MM.1S (cell line): ENCODE measurements around the gene CLCA1.

Source experiments
- DNase-seq: peaks from one replicate; pipeline ENCODE4 v3.0.0-alpha.2; 2015
- H2AFZ ChIP-seq: fragments of 300-600 bp; sonication (generic); 2 replicates; pipeline ENCODE4 v1.6.0; 2016; ENCODE audit warnings: antibody characterized with exemption, low read length
- H3F3A ChIP-seq: fragments of 300-600 bp; sonication (generic); 2 replicates; pipeline ENCODE4 v1.6.1; 2016; ENCODE audit warnings: mild to moderate bottlenecking, antibody characterized with exemption, low read length, moderate library complexity, mixed read lengths; ENCODE audit not compliant: insufficient read depth
- H3K27ac ChIP-seq: fragments of 300-600 bp; sonication (generic); 2 replicates; pipeline ENCODE4 v1.5.1; 2016; ENCODE audit warnings: mild to moderate bottlenecking, low read length
- H3K27me3 ChIP-seq: fragments of 300-600 bp; sonication (generic); replicated peaks from 2 replicates; pipeline ENCODE4 v1.6.0; 2016; ENCODE audit warnings: low read length; ENCODE audit not compliant: insufficient read depth
- H3K36me3 ChIP-seq: fragments of 300-600 bp; sonication (generic); replicated peaks from 2 replicates; pipeline ENCODE4 v1.6.1; 2016; ENCODE audit warnings: mild to moderate bottlenecking, low read length, mixed read lengths; ENCODE audit not compliant: insufficient read depth
- H3K4me1 ChIP-seq: fragments of 300-600 bp; sonication (generic); 2 replicates; pipeline ENCODE4 v1.6.1; 2016; ENCODE audit warnings: low read length, mixed read lengths
- H3K4me2 ChIP-seq: fragments of 300-600 bp; sonication (generic); 2 replicates; pipeline ENCODE4 v1.6.0; 2016; ENCODE audit warnings: low read depth, low read length
- H3K4me3 ChIP-seq: fragments of 300-600 bp; sonication (generic); 2 replicates; pipeline ENCODE4 v1.5.1; 2016; ENCODE audit warnings: low read length, mixed read lengths
- H3K79me2 ChIP-seq: fragments of 300-600 bp; sonication (generic); 2 replicates; pipeline ENCODE4 v1.6.1; 2016; ENCODE audit warnings: mixed run types, low read length, mixed read lengths
- H3K9ac ChIP-seq: fragments of 300-600 bp; sonication (generic); 2 replicates; pipeline ENCODE4 v1.6.1; 2016; ENCODE audit warnings: low read length, mixed read lengths
- H3K9me2 ChIP-seq: fragments of 300-600 bp; sonication (generic); replicated peaks from 2 replicates; pipeline ENCODE4 v1.6.1; 2016; ENCODE audit warnings: mild to moderate bottlenecking, low read length, mixed read lengths; ENCODE audit not compliant: insufficient read depth
- H3K9me3 ChIP-seq: fragments of 300-600 bp; sonication (generic); replicated peaks from 2 replicates; pipeline ENCODE4 v1.6.1; 2016; ENCODE audit warnings: mild to moderate bottlenecking, low read length, mixed read lengths; ENCODE audit not compliant: insufficient read depth
- H4K20me1 ChIP-seq: fragments of 300-600 bp; sonication (generic); 2 replicates; pipeline ENCODE4 v1.6.1; 2016; ENCODE audit warnings: mild to moderate bottlenecking, low read length, moderate library complexity, mixed read lengths; ENCODE audit not compliant: insufficient read depth
- EZH2 ChIP-seq: fragments of 300-600 bp; sonication (generic); optimal IDR thresholded peaks from 2 replicates; pipeline ENCODE3; 2017; ENCODE audit warnings: low read depth, mild to moderate bottlenecking, antibody characterized with exemption, low read length, mixed read lengths
- EZH2phosphoT487 ChIP-seq: fragments of 300-600 bp; sonication (generic); IDR thresholded peaks from 2 replicates; pipeline ENCODE4 v1.6.1; 2018; ENCODE audit warnings: antibody characterized with exemption, low read length
- TF ChIP-seq, protein P1 (sequence below): fragments of 300-600 bp; sonication (generic); IDR thresholded peaks from 2 replicates; pipeline ENCODE4 v1.5.1; 2016; ENCODE audit warnings: antibody characterized with exemption, low read length, mixed read lengths

CLCA1 gene

DNA sequence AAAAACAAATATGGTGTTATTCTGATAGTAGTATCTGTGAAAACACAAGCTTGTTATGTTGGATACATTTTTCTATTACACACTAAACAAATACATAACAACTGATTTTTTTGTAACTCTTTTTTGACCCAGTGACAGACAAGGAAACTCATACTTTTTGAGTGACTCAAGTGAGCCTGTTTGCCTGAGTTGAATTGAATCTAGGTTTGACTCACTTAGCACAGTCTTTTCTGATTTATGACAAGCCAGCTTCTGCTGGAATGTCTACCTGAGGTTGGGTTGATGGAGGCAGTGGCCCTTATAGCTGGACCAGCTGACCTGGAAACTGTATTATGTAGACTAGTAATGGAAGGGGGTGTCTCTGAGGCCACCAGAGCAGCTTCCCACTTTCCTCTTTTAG is 73.9 kb downstream of the CLCA1 start:
- H3K9me2 ChIP-seq = no peaks in the 10 kb centered on the region
- no peak for TF ChIP-seq EZH2phosphoT487
- TF ChIP-seq, protein P1, sequence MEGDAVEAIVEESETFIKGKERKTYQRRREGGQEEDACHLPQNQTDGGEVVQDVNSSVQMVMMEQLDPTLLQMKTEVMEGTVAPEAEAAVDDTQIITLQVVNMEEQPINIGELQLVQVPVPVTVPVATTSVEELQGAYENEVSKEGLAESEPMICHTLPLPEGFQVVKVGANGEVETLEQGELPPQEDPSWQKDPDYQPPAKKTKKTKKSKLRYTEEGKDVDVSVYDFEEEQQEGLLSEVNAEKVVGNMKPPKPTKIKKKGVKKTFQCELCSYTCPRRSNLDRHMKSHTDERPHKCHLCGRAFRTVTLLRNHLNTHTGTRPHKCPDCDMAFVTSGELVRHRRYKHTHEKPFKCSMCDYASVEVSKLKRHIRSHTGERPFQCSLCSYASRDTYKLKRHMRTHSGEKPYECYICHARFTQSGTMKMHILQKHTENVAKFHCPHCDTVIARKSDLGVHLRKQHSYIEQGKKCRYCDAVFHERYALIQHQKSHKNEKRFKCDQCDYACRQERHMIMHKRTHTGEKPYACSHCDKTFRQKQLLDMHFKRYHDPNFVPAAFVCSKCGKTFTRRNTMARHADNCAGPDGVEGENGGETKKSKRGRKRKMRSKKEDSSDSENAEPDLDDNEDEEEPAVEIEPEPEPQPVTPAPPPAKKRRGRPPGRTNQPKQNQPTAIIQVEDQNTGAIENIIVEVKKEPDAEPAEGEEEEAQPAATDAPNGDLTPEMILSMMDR = no peak
- TF ChIP-seq EZH2 = no peak
- no peak overlapping the region for H3K4me3 ChIP-seq

DNA sequence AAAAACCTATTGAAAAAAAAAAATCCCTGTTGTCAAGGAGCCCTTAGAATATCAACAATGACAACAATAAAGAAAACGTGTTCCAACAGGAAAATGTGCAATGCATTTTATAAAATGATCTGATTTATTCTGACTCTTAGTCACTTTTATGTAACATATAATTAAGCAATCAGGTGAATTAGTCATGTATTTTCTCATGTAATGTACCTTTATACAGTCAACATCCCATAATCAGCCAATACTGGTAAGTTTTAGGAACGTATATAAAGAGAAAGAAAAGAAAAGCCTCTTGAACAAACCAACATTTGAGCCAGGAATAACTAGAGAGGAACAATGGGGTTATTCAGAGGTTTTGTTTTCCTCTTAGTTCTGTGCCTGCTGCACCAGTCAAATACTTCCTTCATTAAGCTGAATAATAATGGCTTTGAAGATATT is 78.1 kb downstream of the CLCA1 start, which contains the start of gene CLCA4:
Gene CLCA4 (plus strand): TSS at position 292 of the 435 bp plus-strand sequence. CDS start 42 bp downstream, at position 334.
- H3K9me2 ChIP-seq = no peaks in the 10 kb centered on the region
- no peak within 1 kb of the TSS for H3K4me3 ChIP-seq
- no peaks in the 10 kb centered on the region for H3K4me1 ChIP-seq
- no peaks in the 10 kb centered on the region for H3F3A ChIP-seq
- H3K4me2 ChIP-seq = no peak within 1 kb of the TSS
- DNase-seq = no peak
- no peaks in the 10 kb centered on the region for H4K20me1 ChIP-seq
- H3K36me3 ChIP-seq = no peaks in the 10 kb centered on the region
- no peaks in the 10 kb centered on the region for H3K9me3 ChIP-seq
- H3K27ac ChIP-seq = no peak within 1 kb of the TSS
- no peaks in the 10 kb centered on the region for H3K27me3 ChIP-seq
- no peak within 1 kb of the TSS for H2AFZ ChIP-seq
- no peaks in the 10 kb centered on the region for H3K79me2 ChIP-seq
- TF ChIP-seq EZH2 (no peak), EZH2phosphoT487 (no peak)
- TF ChIP-seq, protein P1 = no peak
- H3K9ac ChIP-seq = no peak within 1 kb of the TSS

More for the DNA sequence above, 73.9 kb downstream of the CLCA1 start:
- Histone ChIP-seq H3K4me2 (no peak overlapping the region), H3K4me1 (no peaks in the 10 kb centered on the region), H3K79me2 (no peaks in the 10 kb centered on the region), H3K27me3 (no peaks in the 10 kb centered on the region), H3K9ac (no peak overlapping the region), H3K36me3 (no peaks in the 10 kb centered on the region), H2AFZ (no peak overlapping the region), H3K9me3 (no peaks in the 10 kb centered on the region), H4K20me1 (no peaks in the 10 kb centered on the region), H3K27ac (no peak overlapping the region), H3F3A (no peaks in the 10 kb centered on the region)
- DNase-seq = no peak

DNA sequence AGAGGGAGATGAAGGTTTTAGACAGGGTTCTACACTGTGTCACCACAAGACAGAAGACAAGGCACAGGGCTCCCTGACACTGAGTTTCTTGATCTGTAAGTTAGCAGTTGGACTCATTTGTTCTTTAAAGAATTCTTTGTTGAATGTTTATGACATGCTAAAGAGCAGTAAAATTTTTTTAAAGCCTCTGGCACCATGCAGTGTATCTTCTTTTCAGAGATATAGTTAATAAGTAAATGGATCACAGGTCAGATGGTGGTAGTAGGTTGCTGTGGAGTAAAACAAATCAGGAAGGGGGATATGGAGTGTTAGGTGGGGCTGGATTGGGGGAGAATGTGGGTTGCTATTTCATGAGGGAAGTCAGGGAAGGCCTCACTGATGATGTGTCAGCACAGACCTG is 80.1 kb downstream of the CLCA1 start:
- Histone ChIP-seq H3K9ac (no peak overlapping the region), H3K27me3 (no peaks in the 10 kb centered on the region), H3K9me2 (no peaks in the 10 kb centered on the region), H3F3A (no peaks in the 10 kb centered on the region), H3K27ac (no peak overlapping the region), H3K4me3 (no peak overlapping the region), H3K4me1 (no peaks in the 10 kb centered on the region), H3K36me3 (no peaks in the 10 kb centered on the region), H4K20me1 (no peaks in the 10 kb centered on the region), H2AFZ (no peak overlapping the region), H3K79me2 (no peaks in the 10 kb centered on the region), H3K4me2 (no peak overlapping the region), H3K9me3 (no peaks in the 10 kb centered on the region)
- no peak for TF ChIP-seq EZH2phosphoT487
- no peak for DNase-seq
